ENCODE data around the gene ZNF200. TPM values are rescaled to one million over a fixed set of nuclear protein-coding genes. Genes with fewer than 3 reads are reported as not detected.

ZNF200 gene
- total and polyA plus RNA-seq, 2 of the 13 experiments (the other 11 are each of a cell fraction or from before 2014, with no cell fraction given), result 3.5 to 16.5 TPM

DNA sequence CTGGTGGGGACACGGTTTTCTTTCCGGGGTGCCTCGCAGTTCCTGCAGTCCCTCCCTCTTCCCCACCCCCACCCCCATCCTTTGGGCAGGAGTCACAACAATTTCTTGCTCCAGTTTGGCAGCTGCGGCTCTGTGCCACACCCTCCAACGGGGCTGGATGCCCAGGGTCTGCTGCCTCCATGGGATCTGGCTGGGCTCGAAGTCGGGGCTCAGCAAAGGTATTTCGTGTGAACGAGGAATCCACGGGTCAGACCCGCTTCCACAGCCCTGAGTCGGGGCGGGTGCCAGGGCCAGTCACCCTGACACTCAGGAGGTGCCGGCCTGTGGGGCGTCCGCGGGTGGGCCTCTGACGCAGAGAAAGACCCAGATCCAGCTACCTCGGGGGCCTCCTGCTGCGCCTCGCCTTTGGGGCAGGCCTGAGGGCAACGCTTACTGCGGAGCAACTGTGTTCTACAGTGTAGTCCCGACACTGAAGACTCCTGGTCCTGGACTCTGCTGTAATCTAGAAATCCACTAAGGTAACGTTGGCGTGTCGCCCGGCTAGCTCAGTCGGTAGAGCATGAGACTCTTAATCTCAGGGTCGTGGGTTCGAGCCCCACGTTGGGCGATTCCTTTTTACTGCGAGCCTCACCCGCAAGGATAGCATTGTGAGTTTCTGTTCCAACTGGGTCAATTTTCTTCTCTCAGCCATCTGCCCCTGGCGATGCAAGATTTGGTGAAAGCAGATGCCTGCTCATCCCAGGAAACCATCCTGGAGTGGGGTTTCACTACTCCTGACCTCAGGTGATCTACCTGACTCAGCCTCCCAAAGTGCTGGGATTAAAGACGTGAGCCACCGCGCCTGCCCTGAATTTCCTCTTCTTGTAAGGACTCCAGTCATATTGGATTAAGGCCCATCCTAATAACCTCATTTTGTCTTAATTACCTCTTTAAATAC is 59.5 kb downstream of the ZNF200 start (continued):
- TF ChIP-seq RFXAP (CRISPR knock-in tag; IDR thresholded peaks at IDR 0.05; ENCODE audit: borderline replicate concordance) (peak; percentile 61; the same call in 1 of the 2 replicates), BRD4 (CRISPR knock-in tag; IDR thresholded peaks at IDR 0.05) (no peak), NAIF1 (CRISPR knock-in tag; IDR thresholded peaks at IDR 0.05; ENCODE audit: borderline replicate concordance) (peak; percentile 75), GFI1 (CRISPR knock-in tag; IDR thresholded peaks at IDR 0.05; ENCODE audit: borderline replicate concordance) (0 out of 2 replicates have a peak, but pooled peaks have one; percentile 16), SP5 (CRISPR knock-in tag; IDR thresholded peaks at IDR 0.05; ENCODE audit: borderline replicate concordance, low read depth) (no peak), KDM2A (CRISPR knock-in tag; IDR thresholded peaks at IDR 0.05; ENCODE audit: borderline replicate concordance, low read depth) (peak; percentile 61), HNRNPLL (IDR thresholded peaks at IDR 0.05; ENCODE audit: low read depth, low read length, poor library complexity, severe bottlenecking) (peak; percentile 75), HOXA3 (CRISPR knock-in tag; IDR thresholded peaks at IDR 0.05) (peak; percentile 76), SPEN (CRISPR knock-in tag; IDR thresholded peaks at IDR 0.05; ENCODE audit: low read depth) (peak; percentile 24; the same call in 1 of the 2 replicates), FOXP1 (IDR thresholded peaks at IDR 0.05) (no peak), FOXP1 (CRISPR knock-in tag; IDR thresholded peaks at IDR 0.05) (no peak), ZMYM2 (CRISPR knock-in tag; IDR thresholded peaks at IDR 0.05) (peak; percentile 79; the same call in 1 of the 2 replicates), FOXJ3 (CRISPR knock-in tag; IDR thresholded peaks at IDR 0.05; ENCODE audit: borderline replicate concordance) (0 out of 2 replicates have a peak, but pooled peaks have one; percentile 48)
- TF ChIP-seq, protein P1, sequence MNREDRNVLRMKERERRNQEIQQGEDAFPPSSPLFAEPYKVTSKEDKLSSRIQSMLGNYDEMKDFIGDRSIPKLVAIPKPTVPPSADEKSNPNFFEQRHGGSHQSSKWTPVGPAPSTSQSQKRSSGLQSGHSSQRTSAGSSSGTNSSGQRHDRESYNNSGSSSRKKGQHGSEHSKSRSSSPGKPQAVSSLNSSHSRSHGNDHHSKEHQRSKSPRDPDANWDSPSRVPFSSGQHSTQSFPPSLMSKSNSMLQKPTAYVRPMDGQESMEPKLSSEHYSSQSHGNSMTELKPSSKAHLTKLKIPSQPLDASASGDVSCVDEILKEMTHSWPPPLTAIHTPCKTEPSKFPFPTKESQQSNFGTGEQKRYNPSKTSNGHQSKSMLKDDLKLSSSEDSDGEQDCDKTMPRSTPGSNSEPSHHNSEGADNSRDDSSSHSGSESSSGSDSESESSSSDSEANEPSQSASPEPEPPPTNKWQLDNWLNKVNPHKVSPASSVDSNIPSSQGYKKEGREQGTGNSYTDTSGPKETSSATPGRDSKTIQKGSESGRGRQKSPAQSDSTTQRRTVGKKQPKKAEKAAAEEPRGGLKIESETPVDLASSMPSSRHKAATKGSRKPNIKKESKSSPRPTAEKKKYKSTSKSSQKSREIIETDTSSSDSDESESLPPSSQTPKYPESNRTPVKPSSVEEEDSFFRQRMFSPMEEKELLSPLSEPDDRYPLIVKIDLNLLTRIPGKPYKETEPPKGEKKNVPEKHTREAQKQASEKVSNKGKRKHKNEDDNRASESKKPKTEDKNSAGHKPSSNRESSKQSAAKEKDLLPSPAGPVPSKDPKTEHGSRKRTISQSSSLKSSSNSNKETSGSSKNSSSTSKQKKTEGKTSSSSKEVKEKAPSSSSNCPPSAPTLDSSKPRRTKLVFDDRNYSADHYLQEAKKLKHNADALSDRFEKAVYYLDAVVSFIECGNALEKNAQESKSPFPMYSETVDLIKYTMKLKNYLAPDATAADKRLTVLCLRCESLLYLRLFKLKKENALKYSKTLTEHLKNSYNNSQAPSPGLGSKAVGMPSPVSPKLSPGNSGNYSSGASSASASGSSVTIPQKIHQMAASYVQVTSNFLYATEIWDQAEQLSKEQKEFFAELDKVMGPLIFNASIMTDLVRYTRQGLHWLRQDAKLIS (CRISPR knock-in tag; IDR thresholded peaks at IDR 0.05), result no peak
- TF ChIP-seq, protein P2, sequence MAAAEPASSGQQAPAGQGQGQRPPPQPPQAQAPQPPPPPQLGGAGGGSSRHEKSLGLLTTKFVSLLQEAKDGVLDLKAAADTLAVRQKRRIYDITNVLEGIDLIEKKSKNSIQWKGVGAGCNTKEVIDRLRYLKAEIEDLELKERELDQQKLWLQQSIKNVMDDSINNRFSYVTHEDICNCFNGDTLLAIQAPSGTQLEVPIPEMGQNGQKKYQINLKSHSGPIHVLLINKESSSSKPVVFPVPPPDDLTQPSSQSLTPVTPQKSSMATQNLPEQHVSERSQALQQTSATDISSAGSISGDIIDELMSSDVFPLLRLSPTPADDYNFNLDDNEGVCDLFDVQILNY (CRISPR knock-in tag; conservative IDR thresholded peaks at IDR 0.05), result no peak
- TF ChIP-seq, protein P3, sequence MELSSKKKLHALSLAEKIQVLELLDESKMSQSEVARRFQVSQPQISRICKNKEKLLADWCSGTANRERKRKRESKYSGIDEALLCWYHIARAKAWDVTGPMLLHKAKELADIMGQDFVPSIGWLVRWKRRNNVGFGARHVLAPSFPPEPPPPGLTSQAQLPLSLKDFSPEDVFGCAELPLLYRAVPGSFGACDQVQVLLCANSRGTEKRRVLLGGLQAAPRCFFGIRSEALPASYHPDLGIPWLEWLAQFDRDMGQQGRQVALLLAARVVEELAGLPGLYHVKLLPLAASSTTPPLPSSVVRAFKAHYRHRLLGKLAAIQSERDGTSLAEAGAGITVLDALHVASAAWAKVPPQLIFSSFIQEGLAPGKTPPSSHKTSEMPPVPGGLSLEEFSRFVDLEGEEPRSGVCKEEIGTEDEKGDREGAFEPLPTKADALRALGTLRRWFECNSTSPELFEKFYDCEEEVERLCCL (CRISPR knock-in tag; IDR thresholded peaks at IDR 0.05; ENCODE audit: borderline replicate concordance), result no peak
- TF ChIP-seq, protein P4, sequence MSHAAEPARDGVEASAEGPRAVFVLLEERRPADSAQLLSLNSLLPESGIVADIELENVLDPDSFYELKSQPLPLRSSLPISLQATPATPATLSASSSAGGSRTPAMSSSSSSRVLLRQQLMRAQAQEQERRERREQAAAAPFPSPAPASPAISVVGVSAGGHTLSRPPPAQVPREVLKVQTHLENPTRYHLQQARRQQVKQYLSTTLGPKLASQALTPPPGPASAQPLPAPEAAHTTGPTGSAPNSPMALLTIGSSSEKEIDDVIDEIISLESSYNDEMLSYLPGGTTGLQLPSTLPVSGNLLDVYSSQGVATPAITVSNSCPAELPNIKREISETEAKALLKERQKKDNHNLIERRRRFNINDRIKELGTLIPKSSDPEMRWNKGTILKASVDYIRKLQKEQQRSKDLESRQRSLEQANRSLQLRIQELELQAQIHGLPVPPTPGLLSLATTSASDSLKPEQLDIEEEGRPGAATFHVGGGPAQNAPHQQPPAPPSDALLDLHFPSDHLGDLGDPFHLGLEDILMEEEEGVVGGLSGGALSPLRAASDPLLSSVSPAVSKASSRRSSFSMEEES (CRISPR knock-in tag; IDR thresholded peaks at IDR 0.05), result 0 out of 2 replicates have a peak, but pooled peaks have one; percentile 33
- TF ChIP-seq, protein P5, sequence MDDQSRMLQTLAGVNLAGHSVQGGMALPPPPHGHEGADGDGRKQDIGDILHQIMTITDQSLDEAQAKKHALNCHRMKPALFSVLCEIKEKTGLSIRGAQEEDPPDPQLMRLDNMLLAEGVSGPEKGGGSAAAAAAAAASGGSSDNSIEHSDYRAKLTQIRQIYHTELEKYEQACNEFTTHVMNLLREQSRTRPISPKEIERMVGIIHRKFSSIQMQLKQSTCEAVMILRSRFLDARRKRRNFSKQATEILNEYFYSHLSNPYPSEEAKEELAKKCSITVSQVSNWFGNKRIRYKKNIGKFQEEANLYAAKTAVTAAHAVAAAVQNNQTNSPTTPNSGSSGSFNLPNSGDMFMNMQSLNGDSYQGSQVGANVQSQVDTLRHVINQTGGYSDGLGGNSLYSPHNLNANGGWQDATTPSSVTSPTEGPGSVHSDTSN (CRISPR knock-in tag; IDR thresholded peaks at IDR 0.05; ENCODE audit: borderline replicate concordance), result 0 out of 2 replicates have a peak, but pooled peaks have one; percentile 77

All from HepG2 (cell line).